HEK293 (cell line): Measurements from ENCODE around the gene PRPS2.

Experiments used
- BCL11A ChIP-seq: fragments of 450-650 bp; formaldehyde crosslinking; IDR thresholded peaks from 2 replicates; pipeline ENCODE4 v1.5.1; 2016; ENCODE audit warnings: low read depth, missing biosample characterization, missing genetic modification characterization
- CTCF ChIP-seq: fragments of 450-650 bp; formaldehyde crosslinking; IDR thresholded peaks from 2 replicates; pipeline ENCODE4 v1.5.1; 2016; ENCODE audit warnings: missing biosample characterization, missing genetic modification characterization
- ELK4 ChIP-seq: IDR thresholded peaks from 2 replicates; pipeline ENCODE4 v1.6.1; 2011; ENCODE audit warnings: mild to moderate bottlenecking, low read depth, low read length, borderline replicate concordance
- ZEB2 ChIP-seq: fragments of 450-650 bp; formaldehyde crosslinking; IDR thresholded peaks from 2 replicates; pipeline ENCODE4 v1.5.1; 2016; ENCODE audit warnings: missing biosample characterization, missing genetic modification characterization
- ZNF133 ChIP-seq: fragments of 450-650 bp; formaldehyde crosslinking; IDR thresholded peaks from 2 replicates; pipeline ENCODE4 v1.5.1; 2016; ENCODE audit warnings: missing biosample characterization, missing genetic modification characterization
- ZNF169 ChIP-seq: fragments of 450-650 bp; formaldehyde crosslinking; IDR thresholded peaks from 2 replicates; pipeline ENCODE4 v1.5.1; 2016; ENCODE audit warnings: missing biosample characterization, missing genetic modification characterization
- ZNF248 ChIP-seq: fragments of 450-650 bp; formaldehyde crosslinking; IDR thresholded peaks from 2 replicates; pipeline ENCODE4 v1.5.1; 2017; ENCODE audit warnings: missing biosample characterization, missing genetic modification characterization
- ZNF292 ChIP-seq: fragments of 450-650 bp; formaldehyde crosslinking; IDR thresholded peaks from 2 replicates; pipeline ENCODE4 v1.5.1; 2016; ENCODE audit warnings: low read depth, missing biosample characterization, missing genetic modification characterization, borderline replicate concordance
- ZNF335 ChIP-seq: fragments of 450-650 bp; formaldehyde crosslinking; conservative IDR thresholded peaks from 2 replicates; pipeline ENCODE4 v1.5.1; 2016; ENCODE audit warnings: missing biosample characterization, missing genetic modification characterization
- ZSCAN23 ChIP-seq: fragments of 450-650 bp; formaldehyde crosslinking; IDR thresholded peaks from 2 replicates; pipeline ENCODE4 v1.5.1; 2016; ENCODE audit warnings: missing biosample characterization, missing genetic modification characterization

- TF ChIP-seq CTCF (no peak), ZNF133 (tag by site-specific recombination) (no peak), ELK4 (no peak), ZNF292 (tag by site-specific recombination) (no peak), BCL11A (tag by site-specific recombination) (no peak), ZNF248 (tag by site-specific recombination) (no peak), ZEB2 (no peak), ZNF169 (tag by site-specific recombination) (no peak), ZSCAN23 (tag by site-specific recombination) (no peak), ZNF335 (tag by site-specific recombination) (no peak)
These were observed 37.8 kb upstream of the PRPS2 start for GRCh38 chrX:12753366-12753765.
